H1 (cell line): ENCODE results near the gene TMEM232. TPM values are rescaled to one million over a fixed set of nuclear protein-coding genes. Genes with fewer than 3 reads are reported as not detected.

Experiments
- CTCF ChIA-PET: fragments of 300-600 bp; sonication (Branson Sonifier 250); formaldehyde crosslinking; loops from one replicate; lab custom pipeline; 2021; ENCODE audit not compliant: partially characterized antibody; lab: Charles Lee
- POLR2A ChIA-PET: fragments of 300-600 bp; sonication (Branson Sonifier 250); formaldehyde crosslinking; loops from one replicate; lab custom pipeline; 2021; ENCODE audit warnings: inconsistent platforms; ENCODE audit not compliant: partially characterized antibody; lab: Charles Lee
- DNase-seq, 2 experiments: peaks; one replicate each; pipeline versions ENCODE4 v3.0.0 to v3.0.0-alpha.2; 2010 to 2022; ENCODE audit warnings: low spot score in 2 of 2, low read depth in 1 of 2, mixed read lengths in 1 of 2
- FAIRE-seq: peaks from 2 replicates; lab custom pipeline; 2011; peaks lifted over from hg19 to GRCh38; lab: Jason Lieb, UNC
- H2AFZ ChIP-seq: 2 replicates; pipeline ENCODE4 v1.8.1; 2012; ENCODE audit warnings: low read length, inconsistent platforms
- H2AK5ac ChIP-seq: 2 replicates; pipeline ENCODE4 v1.6.1; 2013; ENCODE audit warnings: low read depth, low read length
- H2BK120ac ChIP-seq: replicated peaks from 2 replicates; pipeline ENCODE3; 2013; ENCODE audit warnings: low read depth, low read length, inconsistent platforms
- H2BK12ac ChIP-seq: 2 replicates; pipeline ENCODE4 v1.6.1; 2013; ENCODE audit warnings: low read depth, low read length
- H2BK15ac ChIP-seq: 2 replicates; pipeline ENCODE4 v1.6.1; 2013; ENCODE audit warnings: low read length
- H2BK20ac ChIP-seq: 2 replicates; pipeline ENCODE4 v1.6.1; 2013; ENCODE audit warnings: low read length
- H2BK5ac ChIP-seq: 2 replicates; pipeline ENCODE4 v1.6.1; 2013; ENCODE audit warnings: low read depth, low read length
- H3K14ac ChIP-seq: 2 replicates; pipeline ENCODE4 v1.6.1; 2013; ENCODE audit warnings: inconsistent platforms; ENCODE audit not compliant: insufficient read length
- H3K18ac ChIP-seq: 2 replicates; pipeline ENCODE4 v1.6.1; 2013; ENCODE audit warnings: low read length; ENCODE audit errors: extremely low read depth
- H3K23ac ChIP-seq: 2 replicates; pipeline ENCODE4 v1.6.1; 2013; ENCODE audit warnings: inconsistent platforms; ENCODE audit not compliant: insufficient read length
- H3K23me2 ChIP-seq: 2 replicates; pipeline ENCODE4 v1.6.1; 2013; ENCODE audit warnings: low read depth, low read length
- H3K27ac ChIP-seq: 2 replicates; pipeline ENCODE4 v1.6.1; 2011; ENCODE audit warnings: low read depth, low read length, inconsistent platforms
- H3K27me3 ChIP-seq, 4 experiments: replicated peaks in 1 of 4; 1 replicate in 1 of 4; 2 replicates in 3 of 4; pipeline versions ENCODE4 v1.6.1 to v1.8.1; 2011 to 2013; ENCODE audit warnings: low read length in 3 of 4, mild to moderate bottlenecking in 3 of 4, inconsistent platforms in 2 of 4, mixed read lengths in 2 of 4, moderate library complexity in 1 of 4; ENCODE audit not compliant: control insufficient read depth in 3 of 4, insufficient read depth in 3 of 4; ENCODE audit errors: extremely low read depth in 1 of 4
- H3K36me3 ChIP-seq, 4 experiments: 2 replicates each; pipeline versions ENCODE4 v1.6.1 to v1.8.1; 2011 to 2013; ENCODE audit warnings: mild to moderate bottlenecking in 4 of 4, low read length in 3 of 4, moderate library complexity in 2 of 4, control low read depth in 1 of 4, inconsistent platforms in 1 of 4; ENCODE audit not compliant: insufficient read depth in 4 of 4, control insufficient read depth in 2 of 4
- H3K4ac ChIP-seq: replicated peaks from 2 replicates; pipeline ENCODE3; 2013; ENCODE audit warnings: low read length, low read depth, mixed read lengths, inconsistent platforms; ENCODE audit not compliant: insufficient read length
- H3K4me1 ChIP-seq, 4 experiments: replicated peaks in 1 of 4; 1 replicate in 1 of 4; 2 replicates in 3 of 4; pipeline versions ENCODE4 v1.6.1 to v1.8.1; 2011 to 2013; ENCODE audit warnings: low read length in 3 of 4, inconsistent platforms in 2 of 4, mixed read lengths in 1 of 4; ENCODE audit not compliant: insufficient read depth in 4 of 4, control insufficient read depth in 3 of 4
- H3K4me2 ChIP-seq, 2 experiments: 2 replicates each; pipeline versions ENCODE4 v1.6.1 to v1.8.1; 2011 to 2013; ENCODE audit warnings: low read depth in 2 of 2, low read length in 2 of 2, control low read depth in 1 of 2, inconsistent platforms in 1 of 2, mild to moderate bottlenecking in 1 of 2; ENCODE audit not compliant: insufficient read depth in 1 of 2
- H3K4me3 ChIP-seq, 4 experiments: fragments of 200-600, 300-600 bp in 1 of 4; sonication (generic), shearing (Covaris generic), sonication (Bioruptor Twin) in 1 of 4; 2 replicates each; pipeline versions ENCODE4 v1.5.1 to v1.8.1; 2011 to 2016; ENCODE audit warnings: low read length in 4 of 4, low read depth in 3 of 4, control low read depth in 2 of 4, inconsistent platforms in 2 of 4, mild to moderate bottlenecking in 2 of 4, mixed read lengths in 1 of 4, moderate library complexity in 1 of 4; ENCODE audit not compliant: insufficient read depth in 2 of 4; ENCODE audit errors: extremely low read depth in 1 of 4
- H3K56ac ChIP-seq: replicated peaks from 2 replicates; pipeline ENCODE3; 2013; ENCODE audit warnings: low read depth, mild to moderate bottlenecking, mixed read lengths, low read length, inconsistent platforms; ENCODE audit not compliant: insufficient read length
- H3K79me1 ChIP-seq: 2 replicates; pipeline ENCODE4 v1.6.1; 2013; ENCODE audit warnings: low read depth, low read length, control low read depth
- H3K79me2 ChIP-seq, 2 experiments: 2 replicates each; pipeline versions ENCODE4 v1.6.1 to v1.8.1; 2012 to 2013; ENCODE audit warnings: low read length in 2 of 2, mild to moderate bottlenecking in 2 of 2, inconsistent platforms in 1 of 2; ENCODE audit not compliant: insufficient read depth in 2 of 2, control insufficient read depth in 1 of 2
- H3K9ac ChIP-seq, 4 experiments: replicated peaks in 1 of 4; 1 replicate in 1 of 4; 2 replicates in 3 of 4; pipeline versions ENCODE4 v1.6.1 to v1.8.1; 2011 to 2013; ENCODE audit warnings: low read depth in 3 of 4, low read length in 3 of 4, control low read depth in 2 of 4, mild to moderate bottlenecking in 2 of 4, moderate library complexity in 2 of 4, inconsistent platforms in 1 of 4; ENCODE audit errors: extremely low read depth in 1 of 4
- H3K9me3 ChIP-seq, 2 experiments: 2 replicates each; pipeline versions ENCODE4 v1.6.1 to v1.8.1; 2012 to 2013; ENCODE audit warnings: mild to moderate bottlenecking in 2 of 2, moderate library complexity in 2 of 2, control low read depth in 1 of 2, inconsistent platforms in 1 of 2, low read depth in 1 of 2, low read length in 1 of 2, mixed read lengths in 1 of 2; ENCODE audit not compliant: insufficient read depth in 2 of 2
- H4K20me1 ChIP-seq, 2 experiments: replicated peaks in 1 of 2; 2 replicates each; pipeline versions ENCODE3 to v1.8.1; 2011 to 2013; ENCODE audit warnings: inconsistent platforms in 2 of 2, low read length in 2 of 2, mild to moderate bottlenecking in 1 of 2; ENCODE audit not compliant: insufficient read depth in 2 of 2, control insufficient read depth in 1 of 2
- H4K5ac ChIP-seq: 2 replicates; pipeline ENCODE4 v1.6.1; 2013; ENCODE audit warnings: low read length, low read depth, mixed read lengths, inconsistent platforms; ENCODE audit not compliant: insufficient read length
- H4K8ac ChIP-seq: 2 replicates; pipeline ENCODE4 v1.8.0; 2013; ENCODE audit warnings: mild to moderate bottlenecking, moderate library complexity, low read length, inconsistent platforms; ENCODE audit not compliant: insufficient read depth; ENCODE audit errors: extremely low read depth
- H4K91ac ChIP-seq: replicated peaks from 2 replicates; pipeline ENCODE3; 2013; ENCODE audit warnings: low read length, mixed read lengths, inconsistent platforms; ENCODE audit not compliant: insufficient read length
- CEBPB ChIP-seq: IDR thresholded peaks from 2 replicates; pipeline ENCODE4 v1.6.1; 2012; ENCODE audit warnings: low read depth, low read length
- KDM1A ChIP-seq: fragments of 200-600, 300-600 bp; sonication (generic); IDR thresholded peaks from 2 replicates; pipeline ENCODE4 v1.7.1; 2016; ENCODE audit warnings: mild to moderate bottlenecking, low read length, borderline replicate concordance
- SIRT6 ChIP-seq: IDR thresholded peaks from one replicate; pipeline ENCODE4 v1.7.1; 2012; ENCODE audit warnings: low read length, inconsistent platforms
- USF2 ChIP-seq: IDR thresholded peaks from 2 replicates; pipeline ENCODE4 v1.6.1; 2011; ENCODE audit warnings: low read length, improper control_type of control experiment
- WGBS, 2 experiments: shearing (Covaris generic) in 1 of 2; methylation state at CpG; one replicate each; pipeline versions ENCODE4 v1.1.6 to v1.1.7; 2013 to 2015; ENCODE audit warnings: low lambda C conversion rate in 2 of 2, mixed read lengths in 2 of 2, inconsistent platforms in 1 of 2, low coverage in 1 of 2, missing lambda C conversion rate in 1 of 2; ENCODE audit not compliant: insufficient replicate concordance in 2 of 2, insufficient coverage in 1 of 2, insufficient read length in 1 of 2; ENCODE audit errors: extremely low coverage in 1 of 2, missing lambda C conversion rate in 1 of 2; 5-methylcytosine and 5-hydroxymethylcytosine counted together
- polyA plus RNA-seq, 7 experiments: library from polyadenylated mRNA; depleted of rRNA in 3 of 7; stranded (reverse) in 5 of 7; unstranded in 2 of 7; fragments of >200 nt in 5 of 7; fragments of 200-250 nt in 2 of 7; gene quantifications; 1 replicate in 5 of 7; 2 replicates in 1 of 7; 4 replicates in 1 of 7; pipeline versions ENCODE4 v1.2.1 to v1.2.3, GENCODE V29; 2011 to 2013; ENCODE audit warnings: missing spikeins in 2 of 7, mixed read lengths in 2 of 7
- total RNA-seq: library from RNA; stranded (reverse); fragmentation: NEBNext Ultra II Directional; extraction: Animal tissue kit (Norgen Biotek cat#: 25700); gene quantifications from 2 replicates; pipeline ENCODE4 v1.2.1, GENCODE V29; 2021
- TF ChIP-seq, protein P1 (sequence below): IDR thresholded peaks from 2 replicates; pipeline ENCODE4 v1.6.1; 2012; ENCODE audit warnings: low read length, inconsistent platforms

Gene TMEM232
- total and polyA plus RNA-seq, 2 of the 8 experiments (the other 6 are each of a cell fraction or from before 2014, with no cell fraction given): 0.38 to 1.3 TPM

DNA sequence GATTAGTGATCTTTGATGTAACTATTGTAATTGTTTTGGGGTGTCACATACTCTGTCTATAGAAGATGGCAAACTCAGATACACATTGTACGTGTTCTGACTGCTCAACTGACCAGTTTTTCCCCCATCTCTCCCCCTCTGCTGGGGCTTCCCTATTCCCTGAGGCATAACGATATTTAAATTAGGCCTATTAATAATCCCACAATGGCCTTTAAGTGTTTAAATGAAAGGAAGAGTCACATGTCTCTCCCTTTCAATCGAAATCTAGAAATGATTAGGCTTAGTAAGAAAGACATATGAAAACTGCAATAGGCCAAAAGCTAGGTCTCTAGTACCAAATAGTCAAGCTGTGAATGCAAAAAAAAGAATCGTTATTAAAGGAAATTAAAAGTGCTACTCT, 265.6 kb downstream of the TMEM232 start:
- Histone ChIP-seq H4K5ac (no peak overlapping the region), H3K4ac (no peak overlapping the region), H3K79me1 (no peaks in the 10 kb centered on the region), H3K27me3 (no peaks in the 10 kb centered on the region), H3K4me2 (no peak overlapping the region), H2BK12ac (no peak overlapping the region), H3K23me2 (no peaks in the 10 kb centered on the region; the same call in 1 of the 2 replicates), H2BK20ac (no peak overlapping the region), H3K9me3 (no peaks in the 10 kb centered on the region), H3K79me2 (no peaks in the 10 kb centered on the region), H2AFZ (no peak overlapping the region), H3K4me3 (no peak overlapping the region), H3K27ac (no peak overlapping the region), H2BK120ac (no peak overlapping the region), H3K18ac (no peak overlapping the region), H2AK5ac (no peak overlapping the region), H3K4me1 (no peaks in the 10 kb centered on the region; a peak in 1 of 7 replicates), H4K20me1 (no peaks in the 10 kb centered on the region), H2BK15ac (no peak overlapping the region), H4K91ac (no peak overlapping the region), H4K8ac (no peak overlapping the region), H3K23ac (no peak overlapping the region), H3K14ac (no peak overlapping the region), H2BK5ac (no peak overlapping the region), H3K36me3 (no peaks in the 10 kb centered on the region), H3K56ac (no peak overlapping the region), H3K9ac (no peak overlapping the region)
- DNase-seq (no peak), FAIRE-seq (no peak)
- WGBS, 2 experiments: 86% methylated on average over 4 of the region's 4 CpGs; no CpG with 5 or more reads in 1 of the 2 experiments
- CTCF ChIA-PET: interaction anchor here (1.0 to 1.7 kb wide), 2 partner anchors 13 to 404 kb away, joined by 3 read pairs; no protein-coding TSS in a partner anchor
- POLR2A ChIA-PET: no interaction called here
- TF ChIP-seq USF2: no peak
- TF ChIP-seq CEBPB: no peak
- TF ChIP-seq, protein P1, sequence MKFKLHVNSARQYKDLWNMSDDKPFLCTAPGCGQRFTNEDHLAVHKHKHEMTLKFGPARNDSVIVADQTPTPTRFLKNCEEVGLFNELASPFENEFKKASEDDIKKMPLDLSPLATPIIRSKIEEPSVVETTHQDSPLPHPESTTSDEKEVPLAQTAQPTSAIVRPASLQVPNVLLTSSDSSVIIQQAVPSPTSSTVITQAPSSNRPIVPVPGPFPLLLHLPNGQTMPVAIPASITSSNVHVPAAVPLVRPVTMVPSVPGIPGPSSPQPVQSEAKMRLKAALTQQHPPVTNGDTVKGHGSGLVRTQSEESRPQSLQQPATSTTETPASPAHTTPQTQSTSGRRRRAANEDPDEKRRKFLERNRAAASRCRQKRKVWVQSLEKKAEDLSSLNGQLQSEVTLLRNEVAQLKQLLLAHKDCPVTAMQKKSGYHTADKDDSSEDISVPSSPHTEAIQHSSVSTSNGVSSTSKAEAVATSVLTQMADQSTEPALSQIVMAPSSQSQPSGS: no peak
- no peak for TF ChIP-seq SIRT6
- no peak for TF ChIP-seq KDM1A
